Measurements from ENCODE around the gene TREX2.

DNA sequence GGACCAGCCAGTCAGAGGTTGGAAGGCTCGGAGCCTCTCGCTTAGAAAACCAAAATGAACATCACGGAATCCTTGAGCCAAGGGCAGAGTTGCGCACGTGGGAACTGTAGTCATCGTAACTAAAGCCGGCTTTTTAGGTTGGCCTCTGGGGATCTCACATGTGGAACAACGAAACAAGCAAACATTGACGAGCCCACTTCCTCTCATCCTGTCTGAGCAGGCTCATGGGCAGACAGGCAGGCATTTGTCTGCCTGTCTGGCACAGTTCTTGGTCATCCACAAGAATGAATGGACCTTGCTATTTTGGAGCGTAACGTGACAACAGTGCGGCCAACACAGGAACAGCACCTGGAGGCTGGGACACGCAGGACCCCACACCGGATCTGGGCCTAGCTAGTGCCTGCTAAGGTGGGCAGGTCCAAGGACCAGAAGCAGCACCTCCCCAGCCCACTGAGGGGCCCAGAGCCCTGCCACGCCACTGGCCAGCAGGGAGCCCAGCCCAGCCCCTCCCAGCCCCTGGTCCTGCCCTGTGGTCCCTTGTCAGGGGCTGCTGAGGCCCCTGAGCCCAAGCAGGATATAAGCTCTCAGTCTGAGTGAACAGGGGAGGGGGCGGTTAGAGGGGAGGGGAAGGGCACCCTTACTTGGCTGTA lies 9.2 kb upstream of the TREX2 start:
- TF ChIP-seq, protein P1, sequence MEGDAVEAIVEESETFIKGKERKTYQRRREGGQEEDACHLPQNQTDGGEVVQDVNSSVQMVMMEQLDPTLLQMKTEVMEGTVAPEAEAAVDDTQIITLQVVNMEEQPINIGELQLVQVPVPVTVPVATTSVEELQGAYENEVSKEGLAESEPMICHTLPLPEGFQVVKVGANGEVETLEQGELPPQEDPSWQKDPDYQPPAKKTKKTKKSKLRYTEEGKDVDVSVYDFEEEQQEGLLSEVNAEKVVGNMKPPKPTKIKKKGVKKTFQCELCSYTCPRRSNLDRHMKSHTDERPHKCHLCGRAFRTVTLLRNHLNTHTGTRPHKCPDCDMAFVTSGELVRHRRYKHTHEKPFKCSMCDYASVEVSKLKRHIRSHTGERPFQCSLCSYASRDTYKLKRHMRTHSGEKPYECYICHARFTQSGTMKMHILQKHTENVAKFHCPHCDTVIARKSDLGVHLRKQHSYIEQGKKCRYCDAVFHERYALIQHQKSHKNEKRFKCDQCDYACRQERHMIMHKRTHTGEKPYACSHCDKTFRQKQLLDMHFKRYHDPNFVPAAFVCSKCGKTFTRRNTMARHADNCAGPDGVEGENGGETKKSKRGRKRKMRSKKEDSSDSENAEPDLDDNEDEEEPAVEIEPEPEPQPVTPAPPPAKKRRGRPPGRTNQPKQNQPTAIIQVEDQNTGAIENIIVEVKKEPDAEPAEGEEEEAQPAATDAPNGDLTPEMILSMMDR (IDR thresholded peaks at IDR 0.05), result no peak
- TF ChIP-seq POLR2A (IDR thresholded peaks at IDR 0.05), result no peak
